Lower leg skin (tissue), 3 donors: ENCODE data around the gene SOX11.

Experiments
- CTCF ChIP-seq, 3 donors: fragments of 450-650 bp; IDR thresholded peaks; one replicate each; pipeline ENCODE4 v1.5.1; 2016; ENCODE audit warnings: antibody characterized with exemption in 3 of 3, mild to moderate bottlenecking in 3 of 3, moderate library complexity in 2 of 3
- POLR2A ChIP-seq, 2 donors: fragments of 450-650 bp; IDR thresholded peaks; one replicate each; pipeline ENCODE4 v1.6.1; 2016 to 2017; ENCODE audit warnings: antibody characterized with exemption in 2 of 2, mild to moderate bottlenecking in 1 of 2, moderate library complexity in 1 of 2

- TF ChIP-seq CTCF (IDR thresholded peaks at IDR 0.05): no peak
- no peak for TF ChIP-seq POLR2A (IDR thresholded peaks at IDR 0.05)
Measured at GRCh38 chr2:5703166-5703565, 11.0 kb downstream of the SOX11 start.
